MM.1S (cell line): ENCODE measurements around the gene ZNF331.

Experiments used
- CTCF ChIP-seq: fragments of 300-600 bp; sonication (generic); IDR thresholded peaks from 2 replicates; pipeline ENCODE4 v1.5.1; 2016; ENCODE audit warnings: antibody characterized with exemption, low read length, mixed read lengths
- EZH2 ChIP-seq: fragments of 300-600 bp; sonication (generic); optimal IDR thresholded peaks from 2 replicates; pipeline ENCODE3; 2017; ENCODE audit warnings: low read depth, mild to moderate bottlenecking, antibody characterized with exemption, low read length, mixed read lengths

- no peak for TF ChIP-seq CTCF
- no peak for TF ChIP-seq EZH2
Measured at GRCh38 chr19:53554804-53555203, 16.9 kb downstream of the ZNF331 start.
